NCI-H2171 treated with DMSO at 0.1 percent for 48 hours (cell line): ENCODE data around the gene NTRK3.

Source experiments
- DNase-seq: peaks from one replicate; lab custom pipeline; 2025; lab: John Stamatoyannopoulos, UW

Gene NTRK3

DNA sequence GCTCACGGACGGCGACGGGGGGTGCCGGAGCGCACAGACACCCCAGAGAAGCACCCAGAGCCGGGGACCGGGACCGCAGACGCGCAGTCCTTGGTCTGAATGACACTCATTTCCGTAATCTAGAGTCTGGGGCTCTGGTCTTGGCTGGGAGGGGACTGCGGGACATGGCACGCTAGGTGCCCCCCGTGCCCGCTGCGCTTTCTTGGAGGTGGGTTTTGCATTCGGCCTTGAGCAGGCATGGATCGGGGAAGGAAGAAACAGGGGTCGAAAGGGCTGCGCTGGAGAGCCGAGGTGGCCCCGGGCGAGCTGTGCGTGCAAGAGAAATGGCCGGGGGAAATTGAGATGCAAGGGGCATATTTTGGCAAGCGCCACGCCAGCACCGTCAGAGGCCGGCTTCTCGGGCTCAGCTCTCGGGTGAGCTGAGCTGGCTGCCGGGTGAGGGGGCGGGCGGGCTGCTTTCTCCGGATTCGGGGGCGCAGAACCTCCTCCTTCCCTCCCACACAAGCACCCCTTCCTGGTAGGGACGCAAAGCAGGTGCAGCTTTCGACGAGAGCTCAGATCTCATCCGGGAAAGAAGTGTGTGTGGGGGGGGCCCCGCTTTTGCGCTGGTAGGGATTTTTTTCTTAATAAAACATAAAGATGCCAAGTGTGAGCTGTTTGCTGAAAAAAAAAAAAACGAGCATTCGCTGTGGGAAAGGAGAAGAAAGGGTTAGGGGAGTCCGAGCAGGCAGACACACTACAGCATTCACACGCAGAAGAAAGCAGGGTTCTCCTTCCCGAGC, 963 bp upstream of the NTRK3 start:
- no peak for DNase-seq

- no peak for DNase-seq
These were observed 858 bp downstream of the NTRK3 start for GRCh38 chr15:88255484-88256278.

DNA sequence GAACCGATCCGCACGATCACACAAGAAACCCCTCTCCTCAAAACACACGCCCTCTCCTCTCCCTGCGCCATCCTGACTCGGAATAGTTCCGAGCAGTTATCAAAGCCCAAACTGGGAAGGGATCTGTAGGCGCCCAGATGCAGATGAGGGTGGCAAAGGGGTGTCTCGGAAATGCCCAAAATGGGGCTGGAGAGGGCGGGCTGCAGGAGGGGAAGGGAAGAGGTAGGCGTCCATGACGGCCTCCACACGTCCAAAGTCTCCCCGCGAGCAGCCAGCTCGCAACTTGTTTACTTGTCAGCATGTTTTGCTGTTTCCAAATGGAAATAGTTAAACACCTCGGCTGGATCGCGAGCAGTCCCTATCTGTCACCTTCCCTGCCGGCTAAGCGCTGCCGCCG, 1.5 kb downstream of the NTRK3 start:
- no peak for DNase-seq

GRCh38 chr15:88252441-88252840, 4.1 kb downstream of the NTRK3 start:
- no peak for DNase-seq

- no peak for DNase-seq
These were observed 5.7 kb downstream of the NTRK3 start for GRCh38 chr15:88250826-88251225.

DNA sequence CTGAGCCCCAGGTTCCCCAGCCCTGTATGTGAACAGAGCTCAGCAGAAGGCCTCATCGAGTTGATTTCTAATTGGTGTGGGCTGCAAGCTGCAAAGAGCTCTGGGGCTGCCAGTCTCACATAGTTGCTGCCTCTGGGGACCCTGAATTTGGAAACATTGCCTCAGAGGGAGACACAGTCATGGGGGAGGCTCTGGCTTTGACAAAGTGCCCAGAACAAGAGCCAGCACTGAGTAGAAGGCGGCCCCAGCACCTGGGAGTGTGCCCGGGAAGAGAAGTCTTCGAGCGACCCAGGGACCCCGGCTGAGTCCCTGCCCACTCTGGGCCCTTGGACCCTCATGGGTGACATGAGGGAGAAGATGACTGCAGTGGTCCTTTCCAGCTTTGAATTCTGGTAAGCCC, 7.3 kb downstream of the NTRK3 start:
- no peak for DNase-seq

- DNase-seq = no peak
These were observed 8.6 kb downstream of the NTRK3 start for GRCh38 chr15:88247914-88248313.

DNA sequence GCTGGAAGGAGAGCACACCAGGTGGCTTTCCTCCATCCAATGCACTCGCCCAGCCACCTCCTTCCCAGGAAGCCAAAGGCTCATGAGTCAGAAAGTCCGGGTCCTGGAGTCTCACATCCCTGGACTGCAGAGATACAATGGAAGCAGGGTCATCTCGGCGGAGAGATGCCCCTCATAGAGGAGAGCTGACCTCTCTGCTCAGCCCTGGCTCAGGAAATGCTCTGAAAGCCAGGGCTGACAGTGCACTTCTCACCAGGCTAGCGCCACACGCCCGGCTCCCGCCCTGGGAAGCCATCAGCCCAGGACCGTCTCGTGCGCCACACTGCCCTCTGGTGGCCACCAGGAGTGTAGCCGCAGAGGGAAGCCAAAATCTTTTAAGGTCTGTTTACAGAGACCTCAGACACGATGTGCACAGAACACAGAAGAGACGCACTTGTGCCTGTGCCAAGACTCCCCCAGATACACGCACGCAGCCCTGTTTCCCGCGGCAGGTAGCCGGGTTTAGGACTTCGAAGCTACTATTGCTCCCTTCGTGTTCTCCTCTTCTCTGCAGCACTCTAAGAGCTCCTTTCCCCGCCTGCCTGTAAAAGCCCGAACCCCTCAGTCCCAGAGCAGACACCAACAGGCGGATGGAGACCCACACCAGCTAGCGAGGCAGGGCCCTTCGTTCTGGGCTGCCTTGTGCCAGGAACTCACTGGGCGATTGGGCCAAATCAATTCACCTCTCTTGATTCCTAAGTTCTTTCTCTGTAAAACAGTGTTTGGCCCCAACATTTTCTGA, 9.7 kb downstream of the NTRK3 start:
- DNase-seq = peak; percentile 72

- no peak for DNase-seq
These were observed 10.5 kb downstream of the NTRK3 start for GRCh38 chr15:88246081-88246480.

- DNase-seq = no peak
These were observed 12.4 kb downstream of the NTRK3 start for GRCh38 chr15:88243895-88244787.

DNA sequence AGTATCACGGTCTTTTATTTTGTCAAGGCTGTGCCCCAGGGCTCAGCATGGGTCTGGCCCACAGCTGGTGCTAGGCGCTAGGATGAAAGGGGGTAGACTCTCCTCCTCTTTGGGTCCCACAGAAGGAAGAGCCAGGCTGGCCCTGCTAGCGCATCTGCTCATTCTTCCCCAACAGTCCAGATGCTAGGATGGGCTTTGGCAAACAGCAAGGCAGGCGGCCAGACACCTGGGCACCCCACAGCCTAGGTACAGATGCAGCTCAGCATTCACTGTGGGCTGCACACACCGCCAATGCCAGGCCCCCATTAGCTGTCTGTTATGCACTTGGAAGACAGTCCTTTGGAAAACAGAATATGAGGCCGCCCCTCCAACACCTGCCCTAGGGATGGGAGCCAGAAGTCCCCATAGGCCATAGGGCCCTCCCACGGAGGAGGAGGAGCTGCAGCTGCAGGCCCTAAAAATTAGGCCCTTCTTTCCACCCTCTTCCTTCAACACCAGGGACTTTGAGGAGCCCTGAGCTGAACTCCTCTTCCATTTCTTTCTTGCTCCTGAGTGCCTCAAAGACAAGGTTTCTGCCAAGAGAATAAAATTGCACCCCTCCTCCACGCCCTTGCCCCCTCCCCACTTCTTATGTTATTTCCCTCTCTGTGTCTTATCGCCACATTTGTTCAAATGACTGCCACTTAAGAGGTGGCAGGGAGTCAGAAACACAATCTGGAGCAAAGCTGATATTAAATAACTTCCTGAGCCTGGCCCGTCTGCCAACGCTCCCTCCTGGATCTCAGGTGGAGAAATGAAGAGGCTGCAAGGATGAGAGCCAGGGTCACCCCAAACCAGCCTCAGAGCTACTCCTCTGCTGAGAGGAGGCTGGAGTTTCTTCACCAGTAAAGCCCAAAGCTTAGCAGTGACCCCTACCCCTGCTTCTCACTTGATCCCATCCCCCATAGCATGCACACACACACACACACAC, 13.7 kb downstream of the NTRK3 start:
- DNase-seq = no peak

GRCh38 chr15:88241461-88241860, 15.1 kb downstream of the NTRK3 start:
- DNase-seq = no peak

- DNase-seq = no peak
These were observed 15.5 kb downstream of the NTRK3 start for GRCh38 chr15:88241060-88241459.

GRCh38 chr15:88239594-88239993, 16.9 kb downstream of the NTRK3 start:
- DNase-seq = no peak

GRCh38 chr15:88238618-88239430, 17.7 kb downstream of the NTRK3 start:
- no peak for DNase-seq

- no peak for DNase-seq
These were observed 21.8 kb downstream of the NTRK3 start for GRCh38 chr15:88234711-88235110.

- DNase-seq = no peak
These were observed 22.6 kb downstream of the NTRK3 start for GRCh38 chr15:88233921-88234320.

DNA sequence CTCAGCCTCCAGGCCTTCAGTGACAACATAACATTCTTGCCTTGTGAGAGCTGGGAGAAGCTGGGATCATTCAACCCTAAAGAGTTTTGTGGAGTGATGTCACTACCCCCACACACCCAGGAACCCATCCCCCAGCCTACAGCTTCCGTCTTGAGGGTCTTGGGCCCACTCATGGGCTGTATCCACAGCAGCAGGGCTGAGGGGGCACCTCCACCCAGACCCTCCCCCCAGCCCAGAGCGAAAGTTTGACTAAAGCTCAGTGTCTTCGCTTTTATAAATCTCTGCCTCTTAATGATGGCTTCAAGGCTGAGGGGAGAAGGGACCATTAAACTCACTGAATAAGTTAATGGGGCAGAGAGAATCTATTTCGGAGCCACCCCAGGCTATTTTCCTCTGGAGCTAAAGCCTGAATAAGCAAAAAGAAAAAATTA, 23.8 kb downstream of the NTRK3 start:
- no peak for DNase-seq

GRCh38 chr15:88231909-88232644, 24.5 kb downstream of the NTRK3 start:
- DNase-seq = no peak
